Stimulated activated CD4-positive, alpha-beta T cell treated with anti-CD3 and anti-CD28 coated beads, Interleukin-15, amount 100 ng/mL, for 48 hours (primary cell): ENCODE measurements around the gene TMIGD2.
A peak's percentile ranks its signal among the peaks of the same experiment; 100 is the strongest.
"Not testable (repeated sequence)": the region's sequence is repeated elsewhere in the genome, so short reads cannot be mapped to it uniquely, and the experiment has no call there.

Experiments
- DNase-seq, 2 donors: peaks; one replicate each; pipeline ENCODE4 v3.0.0-alpha.2; 2020; ENCODE audit warnings: low read depth in 2 of 2

The TMIGD2 gene

DNA sequence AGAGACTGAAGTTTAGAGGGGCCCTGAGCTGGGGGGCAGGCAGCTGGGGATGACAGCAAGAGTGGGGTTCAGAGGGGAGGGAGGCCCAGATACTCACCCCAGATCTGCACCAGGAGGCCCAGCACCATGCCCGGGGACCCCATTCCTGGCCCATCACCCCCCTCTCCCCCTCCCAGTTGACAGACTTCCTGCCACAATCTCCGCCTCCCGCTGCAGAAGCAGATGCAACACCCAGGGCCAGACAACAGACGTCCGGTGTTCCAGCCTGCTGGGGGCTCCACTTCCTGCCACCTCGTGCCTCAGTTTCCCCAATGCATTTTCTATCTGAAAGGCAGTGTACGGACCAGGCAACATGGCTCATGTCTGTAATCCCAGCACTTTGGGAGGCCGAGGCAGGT lies at the start of gene TMIGD2:
Gene TMIGD2 (minus strand): TSS at position 147 of the 398 bp plus-strand sequence. CDS start 4 bp downstream, at position 143.
- no peak for DNase-seq

- no peak for DNase-seq
Observed at GRCh38 chr19:4350726-4351125, 48.5 kb upstream of the TMIGD2 start.

GRCh38 chr19:4350111-4350510 lies 47.9 kb upstream of the TMIGD2 start:
- DNase-seq: no peak

DNA sequence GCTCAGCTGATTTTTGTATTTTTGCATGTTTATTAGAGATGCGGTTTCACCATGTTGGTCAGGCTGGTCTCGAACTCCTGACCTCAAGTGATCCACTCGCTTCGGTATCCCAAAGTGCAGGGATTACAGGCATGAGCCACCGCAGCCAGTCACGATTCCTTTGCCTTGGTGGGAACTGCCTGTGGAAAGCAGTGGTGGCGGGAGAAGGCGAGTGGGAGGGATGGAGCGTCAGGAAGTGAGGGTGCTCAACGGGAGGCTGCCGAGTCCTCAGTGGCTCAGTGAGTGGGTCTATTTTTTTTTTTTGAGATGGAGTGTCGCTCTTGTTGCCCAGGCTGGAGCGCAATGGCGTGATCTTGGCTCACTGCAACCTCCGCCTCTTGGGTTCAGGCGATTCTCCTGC lies 47.0 kb upstream of the TMIGD2 start:
- not testable (repeated sequence) for DNase-seq

GRCh38 chr19:4347521-4347920 lies 45.3 kb upstream of the TMIGD2 start:
- DNase-seq: no peak

DNA sequence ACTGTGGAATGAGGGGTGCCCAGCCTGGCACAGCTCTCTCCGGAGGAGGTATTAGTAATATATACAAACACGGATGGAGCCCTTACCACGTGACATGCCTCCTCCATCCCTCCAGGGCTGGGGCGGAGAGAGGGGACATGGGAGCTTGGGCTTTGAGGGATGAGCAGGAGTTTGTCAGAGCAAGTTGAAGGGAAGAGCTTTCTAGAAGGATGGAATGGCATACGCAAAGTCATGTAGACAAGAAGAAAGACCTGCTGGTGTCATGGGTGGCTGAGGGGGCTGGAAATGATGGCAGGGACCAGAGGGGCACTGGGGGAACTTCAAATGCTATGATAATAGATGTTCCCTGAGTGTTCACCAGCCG lies 43.8 kb upstream of the TMIGD2 start:
- DNase-seq: no peak

DNA sequence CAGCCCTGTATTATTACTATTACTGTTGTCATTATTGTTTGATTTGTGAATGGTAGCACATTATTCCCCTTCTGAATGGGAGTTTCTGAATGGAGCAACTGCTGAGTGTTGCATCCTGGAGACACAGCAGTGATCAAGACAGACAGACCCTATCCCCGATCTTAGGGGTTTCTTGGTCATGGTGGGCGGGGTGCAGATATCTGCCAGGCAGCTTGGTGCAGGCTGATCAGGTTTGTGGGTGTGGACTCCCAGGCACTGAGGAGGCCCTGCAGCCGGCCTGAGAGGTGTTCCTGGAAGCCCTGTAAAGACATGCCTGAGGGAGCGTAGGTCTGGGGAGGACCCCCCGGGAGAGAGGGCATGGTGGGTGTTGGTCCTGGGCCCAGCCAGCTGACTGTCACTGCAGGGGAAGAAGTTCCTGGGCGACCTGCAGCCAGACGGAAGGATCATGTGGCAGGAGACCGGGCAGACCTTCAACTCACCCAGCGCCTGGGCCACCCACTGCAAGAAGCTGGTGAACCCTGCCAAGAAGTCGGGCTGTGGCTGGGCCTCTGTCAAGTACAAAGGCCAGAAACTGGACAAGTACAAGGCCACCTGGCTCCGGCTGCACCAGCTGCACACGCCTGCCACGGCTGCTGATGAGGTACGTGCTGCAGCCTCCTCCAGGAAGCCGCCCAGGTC lies 43.3 kb upstream of the TMIGD2 start:
- no peak for DNase-seq

GRCh38 chr19:4343370-4344307 lies 41.5 kb upstream of the TMIGD2 start, which contains the start of gene MPND:
MPND (plus strand) TSS chr19:4343562; CDS start chr19:4343594, 32 bp downstream.
- DNase-seq: peak; percentile 76 to 93

DNA sequence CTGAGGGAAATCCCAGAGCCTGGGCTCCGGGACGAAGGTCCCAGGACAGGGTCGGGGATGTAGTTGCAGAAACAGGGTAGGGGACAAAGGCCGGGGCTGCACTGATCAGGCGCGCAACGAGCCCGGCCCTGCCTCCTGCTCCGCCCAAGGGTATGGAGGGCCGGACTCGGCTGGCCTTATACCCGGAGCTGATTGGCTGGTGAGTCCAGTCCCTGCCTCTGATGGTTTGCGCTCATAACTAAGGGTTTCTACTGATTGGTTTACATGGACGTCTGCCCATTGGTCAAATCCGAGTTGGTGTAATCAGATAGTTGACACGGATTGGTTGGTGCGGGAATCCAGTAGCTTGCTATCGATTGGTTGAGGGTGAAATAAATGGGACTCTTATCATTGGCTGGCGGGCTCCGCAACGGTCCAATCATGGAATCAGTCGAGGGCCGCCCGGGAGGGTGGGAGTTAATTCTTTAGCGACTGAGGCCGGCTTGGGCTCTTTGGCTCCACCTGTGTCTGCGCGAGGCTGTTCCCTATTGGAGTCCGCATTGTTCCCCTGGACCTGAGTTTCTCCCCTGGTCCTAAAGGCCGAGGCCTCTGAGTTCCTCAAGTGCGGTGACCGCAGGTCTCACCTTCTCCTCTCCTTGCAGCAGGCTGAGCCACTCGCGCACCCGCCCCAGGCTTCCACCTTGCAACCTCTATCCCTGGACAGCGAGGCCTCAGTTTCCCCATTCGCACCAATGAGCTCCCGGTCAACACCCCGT lies 40.6 kb upstream of the TMIGD2 start:
- DNase-seq: peak; percentile 90 to 91

DNA sequence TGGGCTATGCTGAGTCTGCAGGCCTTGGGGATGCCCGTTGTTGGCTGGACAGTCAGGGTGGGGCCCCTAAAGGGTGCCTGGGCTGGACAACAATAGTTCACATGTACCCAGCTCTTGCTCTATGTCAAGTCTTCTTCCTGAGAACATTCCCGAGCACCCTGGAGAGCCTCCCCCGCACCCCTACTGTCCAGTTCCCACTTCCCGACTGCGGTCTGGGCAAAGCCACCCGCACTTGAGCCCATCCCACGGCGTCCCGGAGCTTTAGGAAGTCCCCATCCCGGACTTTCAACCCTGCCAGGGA lies 40.1 kb upstream of the TMIGD2 start:
- DNase-seq: no peak

- DNase-seq: peak in 1 of 2 donors; percentile 22
Observed at GRCh38 chr19:4338441-4339355, 36.5 kb upstream of the TMIGD2 start, which contains the start of gene STAP2. STAP2 (minus strand) TSS chr19:4338827; CDS start chr19:4338753, 74 bp downstream.

DNA sequence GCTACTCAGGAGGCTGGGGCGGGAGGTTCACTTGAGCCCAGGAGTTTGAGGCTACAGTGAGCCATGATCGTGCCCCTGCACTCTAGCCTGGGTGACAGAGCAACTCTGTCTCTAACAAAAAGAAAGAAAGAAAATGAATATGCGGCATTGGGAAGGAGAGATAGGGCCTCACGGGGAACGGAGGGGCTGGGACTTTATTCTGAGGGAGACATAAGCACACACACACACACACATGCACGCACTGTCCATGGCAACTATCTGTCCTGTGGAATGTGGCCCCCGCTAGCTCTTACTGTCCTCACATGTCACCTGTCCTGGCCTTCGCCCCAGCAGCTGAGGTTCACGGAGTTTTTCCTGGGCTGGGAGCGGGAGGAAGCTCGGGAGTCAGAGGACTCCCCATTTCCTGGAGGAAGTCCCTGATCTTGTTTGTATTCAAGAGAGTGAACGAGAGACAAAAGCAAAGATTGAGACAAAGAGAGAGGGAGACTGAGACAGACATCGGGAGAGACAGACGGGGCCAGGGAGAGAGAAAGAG lies 35.8 kb upstream of the TMIGD2 start:
- DNase-seq: no peak

DNA sequence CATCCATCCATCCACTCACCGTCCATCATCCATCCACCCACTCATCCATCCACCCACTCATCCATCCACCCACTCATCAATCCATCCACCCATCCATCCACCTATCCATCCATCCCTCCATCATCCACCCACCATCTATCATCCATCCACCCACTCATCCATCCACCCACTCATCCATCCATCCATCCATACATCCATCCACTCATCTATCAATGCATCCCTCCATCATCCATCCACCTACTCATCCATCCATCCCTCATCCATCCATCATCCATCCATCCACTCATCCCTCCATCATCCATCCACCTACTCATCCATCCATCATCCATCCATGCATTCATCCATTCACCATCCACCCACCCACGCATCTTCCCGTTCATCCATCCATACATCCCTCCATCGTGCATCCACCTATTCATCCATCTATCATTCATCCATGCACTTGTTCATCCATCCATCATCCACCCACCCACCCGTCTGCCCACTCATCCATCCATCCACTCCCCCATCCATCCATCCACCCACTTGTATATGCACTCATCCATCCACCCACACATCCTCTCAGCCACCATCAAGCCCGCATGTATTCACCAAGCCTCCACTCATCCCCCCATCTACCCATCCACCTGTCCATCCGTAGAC lies 32.9 kb upstream of the TMIGD2 start:
- DNase-seq: no peak

- no peak for DNase-seq
Observed at GRCh38 chr19:4329858-4330257, 27.7 kb upstream of the TMIGD2 start.

DNA sequence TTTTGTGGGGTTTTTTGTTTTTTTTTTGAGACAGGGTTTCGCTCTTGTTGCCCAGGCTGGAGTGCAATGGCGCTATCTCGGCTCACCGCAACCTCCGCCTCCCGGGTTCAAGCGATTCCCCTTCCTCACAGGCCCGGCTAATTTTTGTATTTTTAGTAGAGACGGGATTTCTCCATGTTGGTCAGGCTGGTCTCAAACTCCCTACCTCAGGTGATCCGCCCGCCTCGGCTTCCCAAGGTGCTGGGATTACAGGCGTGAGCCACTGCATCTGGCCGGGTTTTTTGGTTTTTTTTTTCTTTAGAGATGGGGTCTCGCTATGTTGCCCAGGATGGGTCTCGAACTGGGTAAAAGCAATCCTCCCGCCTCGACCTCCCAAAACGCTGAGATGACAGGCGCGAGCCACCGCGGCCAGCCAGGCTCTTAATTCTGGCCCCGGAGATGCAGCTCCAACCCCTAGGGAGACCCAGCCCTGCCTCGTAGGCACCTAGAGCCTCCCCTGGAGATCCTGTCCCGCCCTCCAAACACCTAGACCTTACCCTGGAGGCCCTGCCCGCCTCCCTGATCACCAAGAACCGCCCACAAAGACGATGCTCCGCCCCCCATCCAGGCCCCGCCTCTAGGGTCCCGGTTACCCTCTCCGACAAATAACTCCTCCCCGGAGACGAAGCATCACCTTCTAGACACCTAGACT lies 26.9 kb upstream of the TMIGD2 start:
- peak in 1 of 2 donors; percentile 47 for DNase-seq

DNA sequence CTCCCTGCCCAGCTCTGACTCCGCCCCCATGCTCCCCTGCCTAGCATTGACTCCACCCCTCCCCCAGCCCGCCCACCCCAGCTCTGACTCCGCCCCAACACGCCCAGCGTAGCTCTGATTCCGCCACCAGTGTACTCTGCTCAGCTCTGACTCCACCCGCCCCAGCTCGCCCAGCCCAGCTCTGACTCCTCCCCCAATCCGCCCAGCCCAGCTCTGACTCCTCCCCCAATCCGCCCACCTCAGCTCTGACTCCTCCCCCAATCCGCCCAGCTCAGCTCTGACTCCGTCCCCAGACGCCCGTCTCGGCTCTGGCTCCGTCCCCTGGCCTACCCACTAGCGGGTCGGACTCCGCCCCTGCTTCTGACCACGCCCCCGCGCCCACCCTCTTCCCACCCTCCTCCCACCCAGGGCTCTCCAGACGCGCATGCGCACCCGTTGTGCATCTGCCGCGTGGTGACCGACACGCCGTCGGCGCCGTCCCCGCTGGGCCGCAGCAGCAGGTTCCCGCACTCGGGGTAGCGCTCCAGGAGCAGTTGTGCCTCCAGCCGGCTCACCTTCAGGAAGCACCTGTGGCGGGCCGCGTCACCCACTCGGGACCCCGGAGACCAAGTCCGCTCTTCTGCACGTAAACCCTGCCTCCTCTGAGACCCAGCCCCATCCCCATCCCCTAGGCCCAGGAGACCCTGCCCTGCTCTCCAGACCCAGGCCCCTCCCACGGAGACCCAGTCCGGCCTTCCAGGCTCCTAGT lies 26.2 kb upstream of the TMIGD2 start:
- DNase-seq: peak; percentile 95 to 99

DNA sequence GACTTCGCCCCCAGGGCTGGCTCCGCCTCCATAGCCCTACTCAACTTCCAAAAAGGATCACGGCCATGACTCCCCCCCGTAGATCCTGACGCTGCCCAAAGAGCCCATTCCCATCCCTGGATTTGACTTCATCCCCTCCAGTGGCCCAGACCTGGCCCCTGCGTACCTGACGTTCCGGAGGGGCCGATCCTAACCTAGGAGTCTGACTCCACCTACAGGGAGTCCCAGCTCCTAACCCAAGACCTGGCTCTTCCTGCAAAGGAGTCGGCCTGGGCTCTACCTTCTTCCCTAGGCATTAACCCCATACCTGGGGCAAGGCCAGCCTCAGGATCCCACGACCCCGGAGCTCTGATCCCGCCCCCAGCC lies 25.7 kb upstream of the TMIGD2 start:
- no peak for DNase-seq

- peak; percentile 84 to 85 for DNase-seq
Observed at GRCh38 chr19:4327252-4327876, 25.2 kb upstream of the TMIGD2 start.

GRCh38 chr19:4326837-4327251 lies 24.7 kb upstream of the TMIGD2 start:
- no peak for DNase-seq
